ENCODE results near the gene EML4. TPM values are rescaled to one million over a fixed set of nuclear protein-coding genes. Genes with fewer than 3 reads are reported as not detected.
A peak's percentile ranks its signal among the peaks of the same experiment; 100 is the strongest.
"Not testable (repeated sequence)": the region's sequence is repeated elsewhere in the genome, so short reads cannot be mapped to it uniquely, and the experiment has no call there.

The EML4 gene
- total RNA-seq, 1 donor from 2014 or later = 117 TPM

GRCh38 chr2:42371611-42372473 lies 202.7 kb downstream of the EML4 start:
- Mint-ChIP-seq H3K36me3 (no peaks in the 10 kb centered on the region), H3K27me3 (peaks cover 3% of the 10 kb centered on the region), H3K4me1 (ENCODE audit: unreplicated experiment) (peaks cover 27% of the 10 kb centered on the region), H3K9me3 (no peaks in the 10 kb centered on the region), H3K27ac (peak overlapping the region; percentile 66), H3K4me3 (no peak overlapping the region)
- no peak for DNase-seq (ENCODE audit: extremely low spot score, unreplicated experiment)
- no peak for TF ChIP-seq CTCF (conservative IDR thresholded peaks at IDR 0.05)

GRCh38 chr2:42372474-42373200 lies 203.5 kb downstream of the EML4 start:
- TF ChIP-seq CTCF (conservative IDR thresholded peaks at IDR 0.05) = no peak
- peak overlapping the region; percentile 66 for H3K27ac Mint-ChIP-seq
- no peak for DNase-seq (ENCODE audit: extremely low spot score, unreplicated experiment)
- no peaks in the 10 kb centered on the region for H3K9me3 Mint-ChIP-seq
- peaks cover 25% of the 10 kb centered on the region for H3K4me1 Mint-ChIP-seq (ENCODE audit: unreplicated experiment)
- no peaks in the 10 kb centered on the region for H3K36me3 Mint-ChIP-seq
- H3K4me3 Mint-ChIP-seq = no peak overlapping the region
- H3K27me3 Mint-ChIP-seq = peaks cover 3% of the 10 kb centered on the region

GRCh38 chr2:42376758-42377157 lies 207.6 kb downstream of the EML4 start:
- no peak overlapping the region for H3K27ac Mint-ChIP-seq
- H3K36me3 Mint-ChIP-seq = no peaks in the 10 kb centered on the region
- TF ChIP-seq CTCF (conservative IDR thresholded peaks at IDR 0.05) = no peak
- DNase-seq (ENCODE audit: extremely low spot score, unreplicated experiment) = no peak
- no peaks in the 10 kb centered on the region for H3K9me3 Mint-ChIP-seq
- peaks cover 18% of the 10 kb centered on the region for H3K4me1 Mint-ChIP-seq (ENCODE audit: unreplicated experiment)
- H3K27me3 Mint-ChIP-seq = no peaks in the 10 kb centered on the region
- H3K4me3 Mint-ChIP-seq = no peak overlapping the region

GRCh38 chr2:42378415-42378814 lies 209.3 kb downstream of the EML4 start:
- no peak for TF ChIP-seq CTCF (conservative IDR thresholded peaks at IDR 0.05)
- no peak overlapping the region for H3K4me3 Mint-ChIP-seq
- no peak overlapping the region for H3K27ac Mint-ChIP-seq
- no peak for DNase-seq (ENCODE audit: extremely low spot score, unreplicated experiment)
- peaks cover 12% of the 10 kb centered on the region for H3K4me1 Mint-ChIP-seq (ENCODE audit: unreplicated experiment)
- no peaks in the 10 kb centered on the region for H3K9me3 Mint-ChIP-seq
- H3K27me3 Mint-ChIP-seq = no peaks in the 10 kb centered on the region
- no peaks in the 10 kb centered on the region for H3K36me3 Mint-ChIP-seq

- not testable (repeated sequence) for H3K4me3 Mint-ChIP-seq; H3K9me3 Mint-ChIP-seq; H3K27ac Mint-ChIP-seq; DNase-seq (ENCODE audit: extremely low spot score, unreplicated experiment); H3K27me3 Mint-ChIP-seq; H3K36me3 Mint-ChIP-seq
- peaks cover 13% of the 10 kb centered on the region for H3K4me1 Mint-ChIP-seq (ENCODE audit: unreplicated experiment)
Observed at GRCh38 chr2:42380026-42380425, 210.9 kb downstream of the EML4 start.

- H3K27ac Mint-ChIP-seq = no peak overlapping the region
- H3K4me3 Mint-ChIP-seq = no peak overlapping the region
- H3K36me3 Mint-ChIP-seq = no peaks in the 10 kb centered on the region
- no peak for DNase-seq (ENCODE audit: extremely low spot score, unreplicated experiment)
- no peak for TF ChIP-seq CTCF (conservative IDR thresholded peaks at IDR 0.05)
- H3K27me3 Mint-ChIP-seq = no peaks in the 10 kb centered on the region
- peaks cover 6% of the 10 kb centered on the region for H3K4me1 Mint-ChIP-seq (ENCODE audit: unreplicated experiment)
- no peaks in the 10 kb centered on the region for H3K9me3 Mint-ChIP-seq
Observed at GRCh38 chr2:42382144-42382543, 213.0 kb downstream of the EML4 start.

Measured in type B pancreatic cell (in vitro differentiated cells).